Aortic smooth muscle cell (primary cell): ENCODE data around the gene C2. TPM values are rescaled to one million over a fixed set of nuclear protein-coding genes. Genes with fewer than 3 reads are reported as not detected.

Experiments
- total RNA-seq: library from RNA; depleted of rRNA; stranded (reverse); fragments of >200 nt; gene quantifications from 2 replicates; pipeline ENCODE4 v1.2.3, GENCODE V29; 2014

Gene C2
- 2.8 and 4.3 TPM in 2 replicates for total RNA-seq

DNA sequence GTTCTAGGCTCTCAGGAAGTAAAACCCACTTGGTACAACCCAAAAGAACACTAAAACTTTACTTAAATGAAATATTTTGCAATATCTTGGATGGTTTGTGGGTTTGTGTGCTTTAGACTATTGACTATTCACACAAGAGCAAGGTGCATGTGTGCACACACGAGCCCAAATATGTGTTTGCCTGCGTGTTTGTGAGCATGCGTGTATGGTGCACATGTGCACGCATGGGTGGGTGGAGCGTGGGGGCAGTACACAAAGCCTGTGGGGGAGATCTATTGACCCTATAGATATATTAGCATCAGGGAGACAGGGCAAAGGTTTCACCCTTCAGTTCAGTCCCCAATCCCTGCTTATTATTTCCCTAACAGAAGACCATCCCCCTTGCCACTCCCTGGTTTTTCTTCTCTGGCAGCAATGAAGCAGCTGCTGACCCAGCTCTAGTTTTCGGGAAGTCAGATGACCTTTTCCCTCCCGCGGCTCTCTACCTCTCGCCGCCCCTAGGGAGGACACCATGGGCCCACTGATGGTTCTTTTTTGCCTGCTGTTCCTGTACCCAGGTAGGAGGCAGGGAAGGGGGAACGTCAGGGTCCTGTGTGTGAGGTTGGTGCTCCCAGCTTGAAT, at the start of gene C2:
C2 (plus strand) TSS at position 476 of the 621 bp plus-strand sequence; CDS start at position 512, 36 bp downstream.

DNA sequence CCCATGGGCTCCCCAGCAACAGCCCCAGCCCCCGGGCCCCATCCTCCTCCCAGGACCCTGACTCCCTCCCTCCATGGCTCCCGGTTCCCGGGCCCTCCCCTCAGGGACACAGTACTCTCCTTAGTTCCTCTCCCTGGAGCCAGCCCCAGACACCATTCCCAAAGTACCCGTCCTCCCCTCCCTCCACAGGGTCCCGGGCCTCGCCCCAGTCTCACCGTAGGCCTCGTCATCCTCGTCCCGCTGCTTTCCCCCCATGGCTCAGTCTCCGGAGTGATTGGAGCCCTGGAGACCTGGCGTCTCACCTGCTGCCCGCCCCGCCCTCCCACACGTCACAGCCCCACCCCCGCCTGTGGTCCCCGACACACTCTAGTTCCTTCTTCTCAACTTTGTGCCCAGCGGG, 48.8 kb upstream of the C2 start, which contains the start of gene SLC44A4:
SLC44A4 (minus strand) TSS at position 272 of the 400 bp plus-strand sequence; CDS start at position 255, 17 bp downstream.

DNA sequence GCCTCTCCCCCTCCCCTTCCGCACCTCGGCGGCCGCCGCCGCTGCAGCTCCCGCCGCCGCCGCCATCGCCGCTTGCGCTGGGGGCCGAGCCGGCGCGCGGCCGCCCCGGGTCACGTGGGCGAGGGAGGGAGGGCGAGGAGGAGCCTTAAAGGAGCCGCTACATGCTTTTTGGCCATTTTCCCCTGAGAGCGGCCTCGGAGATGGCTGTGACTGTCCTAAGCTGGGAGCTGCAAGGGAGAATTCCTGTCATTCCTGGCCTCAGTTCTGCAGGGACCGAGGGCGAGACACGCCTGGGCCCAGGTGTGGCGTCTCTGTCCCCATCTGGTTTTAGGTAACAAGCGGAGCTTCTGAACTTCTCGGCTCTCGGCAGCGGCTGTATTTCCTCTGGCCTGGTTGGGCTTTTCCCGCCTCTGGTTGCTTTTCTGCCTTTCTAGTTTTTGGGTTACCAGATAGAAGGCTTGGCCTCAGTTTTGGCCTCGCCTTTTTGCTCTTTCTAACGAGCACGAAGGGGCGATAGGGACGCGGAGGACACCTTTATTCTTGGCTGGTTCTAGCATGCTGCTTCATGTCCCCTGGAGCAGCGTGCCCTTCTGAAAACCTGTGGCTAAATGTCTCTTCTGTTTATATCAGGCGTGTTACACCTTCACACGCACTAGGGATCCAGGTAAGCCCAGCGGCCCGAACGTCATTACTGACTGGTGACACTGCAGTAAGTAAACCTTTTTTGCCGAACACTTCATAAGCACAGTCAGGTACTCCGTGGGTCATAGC, 29.7 kb upstream of the C2 start, which contains the start of gene EHMT2:
EHMT2 (minus strand) TSS at position 87 of the 771 bp plus-strand sequence; CDS start at position 66, 21 bp downstream.

DNA sequence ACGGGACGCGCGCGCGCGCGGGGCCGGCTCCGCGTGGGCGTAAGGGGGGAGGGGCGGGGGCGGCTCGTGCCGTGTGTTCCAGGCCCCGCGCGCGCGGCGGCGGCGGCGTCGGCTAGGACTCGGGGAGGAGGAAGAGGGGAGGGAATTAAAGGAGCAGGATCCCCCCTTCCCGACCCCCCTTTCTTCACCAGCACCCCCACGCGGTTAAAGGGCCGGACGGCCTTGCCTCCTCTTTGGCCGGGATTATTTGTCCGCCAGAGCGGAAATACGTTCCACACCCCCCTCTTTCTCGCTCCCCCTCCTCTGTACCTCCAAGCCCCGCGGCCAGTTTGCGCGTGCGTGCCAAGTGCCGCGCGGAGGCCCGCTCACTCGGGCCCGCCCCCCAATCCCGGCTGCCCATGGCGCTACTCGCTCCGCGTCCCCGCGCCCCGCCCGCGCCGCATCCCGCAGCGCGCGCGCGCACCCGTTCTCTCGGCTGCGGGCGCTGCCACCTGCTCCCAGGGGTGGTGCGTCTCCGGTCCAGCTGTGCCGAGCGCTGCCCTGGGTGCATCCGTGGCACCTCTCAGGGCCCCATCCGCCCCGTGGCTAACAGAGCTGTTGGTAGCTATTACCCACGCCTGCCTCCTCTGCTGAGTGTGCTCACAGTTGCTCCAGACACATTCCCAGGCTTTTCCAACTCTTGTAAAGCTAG, 25.4 kb upstream of the C2 start, which contains the start of gene ZBTB12:
ZBTB12 (minus strand) TSS at position 134 of the 691 bp plus-strand sequence. CDS start 781 bp downstream, outside the sequence.

DNA sequence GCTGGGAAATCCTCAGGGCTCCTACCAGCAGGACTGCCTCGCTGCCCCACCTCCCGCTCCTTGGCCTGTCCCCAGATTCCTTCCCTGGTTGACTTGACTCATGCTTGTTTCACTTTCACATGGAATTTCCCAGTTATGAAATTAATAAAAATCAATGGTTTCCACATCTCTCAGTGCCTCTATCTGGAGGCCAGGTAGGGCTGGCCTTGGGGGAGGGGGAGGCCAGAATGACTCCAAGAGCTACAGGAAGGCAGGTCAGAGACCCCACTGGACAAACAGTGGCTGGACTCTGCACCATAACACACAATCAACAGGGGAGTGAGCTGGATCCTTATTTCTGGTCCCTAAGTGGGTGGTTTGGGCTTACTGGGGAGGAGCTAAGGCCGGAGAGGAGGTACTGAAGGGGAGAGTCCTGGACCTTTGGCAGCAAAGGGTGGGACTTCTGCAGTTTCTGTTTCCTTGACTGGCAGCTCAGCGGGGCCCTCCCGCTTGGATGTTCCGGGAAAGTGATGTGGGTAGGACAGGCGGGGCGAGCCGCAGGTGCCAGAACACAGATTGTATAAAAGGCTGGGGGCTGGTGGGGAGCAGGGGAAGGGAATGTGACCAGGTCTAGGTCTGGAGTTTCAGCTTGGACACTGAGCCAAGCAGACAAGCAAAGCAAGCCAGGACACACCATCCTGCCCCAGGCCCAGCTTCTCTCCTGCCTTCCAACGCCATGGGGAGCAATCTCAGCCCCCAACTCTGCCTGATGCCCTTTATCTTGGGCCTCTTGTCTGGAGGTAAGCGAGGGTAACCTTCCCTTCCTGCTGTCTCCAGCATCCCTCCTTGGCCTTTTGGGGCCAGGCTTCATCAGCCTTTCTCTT, 18.2 kb downstream of the C2 start, which contains the start of gene CFB:
CFB (plus strand) TSS at position 589 of the 863 bp plus-strand sequence; CDS start at position 716, 127 bp downstream.

DNA sequence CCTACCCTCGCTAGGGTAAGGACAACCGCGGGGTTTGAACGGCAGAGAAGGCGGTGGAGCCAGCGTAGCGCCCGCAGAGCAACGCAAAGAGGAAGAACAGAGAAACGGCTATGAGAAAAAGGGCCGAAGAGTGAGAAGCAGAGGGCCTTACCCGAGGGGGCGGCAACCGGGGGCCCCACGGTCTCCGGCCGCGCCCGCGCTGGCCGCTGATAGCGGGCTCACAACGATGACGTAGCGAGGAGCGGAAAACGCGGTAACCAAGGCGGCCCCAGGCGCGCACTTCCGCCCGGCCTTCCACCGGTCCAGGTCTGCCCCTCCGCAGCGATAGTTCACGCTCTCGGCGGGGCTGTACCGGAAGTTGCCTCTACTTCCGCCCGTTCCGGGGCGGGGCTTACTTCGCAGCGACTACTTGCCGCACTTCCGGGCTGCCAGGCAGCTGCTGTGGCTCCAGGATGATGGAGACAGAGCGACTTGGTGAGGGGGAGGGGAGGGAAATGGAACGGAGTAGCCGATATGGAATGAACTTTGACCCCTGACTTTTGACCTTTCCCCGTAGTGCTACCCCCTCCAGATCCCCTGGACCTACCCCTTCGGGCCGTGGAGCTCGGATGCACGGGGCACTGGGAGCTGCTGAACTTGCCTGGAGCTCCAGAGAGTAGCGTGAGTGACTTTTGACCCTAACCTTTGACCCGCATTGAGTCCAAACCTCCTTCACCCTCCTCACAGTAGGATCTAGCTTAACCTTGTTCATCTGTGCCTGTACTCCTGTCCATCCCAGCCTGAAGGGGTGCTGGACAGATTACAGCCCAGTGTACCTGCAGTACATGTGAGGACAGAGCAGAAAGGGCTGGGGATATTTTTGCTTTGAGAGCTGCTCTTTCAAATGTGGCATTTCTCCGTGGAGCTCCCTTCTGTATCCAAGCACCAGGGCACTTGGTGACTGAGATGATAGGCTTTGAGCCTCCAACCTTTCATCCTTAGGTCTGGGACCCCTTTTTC, 31.5 kb downstream of the C2 start, which contains the start of the genes NELFE and SKIC2:
NELFE (minus strand) TSS at position 231 of the 999 bp plus-strand sequence. CDS start 525 bp downstream, outside the sequence.
SKIC2 (plus strand) TSS at position 435 of the 999 bp plus-strand sequence; CDS start at position 453, 18 bp downstream.

DNA sequence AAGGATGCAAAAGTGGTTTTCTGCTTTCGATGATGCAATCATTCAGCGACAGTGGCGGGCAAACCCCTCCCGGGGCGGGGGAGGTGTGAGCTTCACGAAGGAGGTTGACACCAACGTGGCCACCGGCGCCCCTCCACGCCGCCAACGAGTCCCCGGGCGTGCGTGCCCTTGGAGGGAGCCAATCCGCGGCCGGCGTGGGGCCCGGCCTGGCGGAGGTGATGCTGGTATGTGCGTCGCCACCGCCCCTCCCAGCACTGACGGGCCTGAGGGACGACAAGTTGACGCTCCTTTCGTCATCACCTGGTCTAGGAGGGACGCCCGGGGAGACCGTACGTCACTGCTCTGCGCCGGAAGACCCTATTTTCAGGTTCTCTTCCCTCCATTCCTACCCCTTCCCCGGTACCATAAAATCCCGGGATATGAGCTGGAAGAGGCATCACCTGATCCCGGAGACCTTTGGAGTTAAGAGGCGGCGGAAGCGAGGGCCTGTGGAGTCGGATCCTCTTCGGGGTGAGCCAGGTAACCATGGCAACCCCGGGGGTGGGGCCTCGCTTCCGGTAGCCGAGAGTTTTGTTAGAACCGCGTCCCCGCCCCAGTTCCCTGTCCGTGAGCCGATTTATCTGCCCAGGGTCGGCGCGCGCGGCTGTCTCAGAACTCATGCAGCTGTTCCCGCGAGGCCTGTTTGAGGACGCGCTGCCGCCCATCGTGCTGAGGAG, 44.6 kb downstream of the C2 start, which contains the start of gene DXO:
DXO (minus strand) TSS at position 146 of the 716 bp plus-strand sequence. CDS start 463 bp downstream, outside the sequence.

DNA sequence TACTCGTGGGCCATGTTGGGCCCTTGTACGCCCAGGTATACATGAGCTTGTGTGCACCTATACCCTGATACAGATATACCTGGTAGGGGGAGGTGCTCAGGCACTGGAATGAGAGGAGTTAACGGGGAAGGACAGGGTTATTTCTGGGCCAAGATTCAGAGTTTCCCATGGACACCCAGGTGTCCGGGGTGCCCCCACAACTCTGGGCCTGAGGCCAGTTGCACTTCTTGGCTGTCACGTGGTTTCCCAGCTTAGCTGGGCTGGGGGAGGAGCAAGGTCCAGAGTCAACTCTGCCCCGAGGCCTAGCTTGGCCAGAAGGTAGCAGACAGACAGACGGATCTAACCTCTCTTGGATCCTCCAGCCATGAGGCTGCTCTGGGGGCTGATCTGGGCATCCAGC, 54.2 kb downstream of the C2 start, which contains the start of gene C4A:
C4A (plus strand) TSS at position 314 of the 400 bp plus-strand sequence; CDS start at position 365, 51 bp downstream.

Other genes starting within 250 kb of the C2 start
- gene LY6G5C, start 246.7 kb upstream of the C2 start, total RNA-seq: 0.40 and 0.75 TPM in 2 replicates
- 51.5 and 62.8 TPM in 2 replicates for gene ABHD16A, start 224.4 kb upstream of the C2 start, total RNA-seq
- not detected in 2 replicates for gene LY6G6F, start 220.9 kb upstream of the C2 start, total RNA-seq
- gene LY6G6D, start 212.4 kb upstream of the C2 start, total RNA-seq: not detected in 2 replicates
- not detected in 2 replicates for gene LY6G6C, start 206.0 kb upstream of the C2 start, total RNA-seq
- gene MPIG6B, start 204.3 kb upstream of the C2 start, total RNA-seq: not detected in 2 replicates
- gene DDAH2, start 198.4 kb upstream of the C2 start, total RNA-seq: 112 and 142 TPM in 2 replicates
- gene CLIC1, start 191.2 kb upstream of the C2 start, total RNA-seq: 784 and 832 TPM in 2 replicates
- gene MSH5, start 187.7 kb upstream of the C2 start, total RNA-seq: 5.3 and 5.4 TPM in 2 replicates
- 1.8 and 1.9 TPM in 2 replicates for gene SAPCD1, start 165.1 kb upstream of the C2 start, total RNA-seq
- gene VWA7, start 150.4 kb upstream of the C2 start, total RNA-seq: 0.13 and 0.19 TPM in 2 replicates
- gene VARS1, start 132.0 kb upstream of the C2 start, total RNA-seq: 37.6 and 48.4 TPM in 2 replicates
- gene LSM2, start 120.8 kb upstream of the C2 start, total RNA-seq: 17.9 and 25.9 TPM in 2 replicates
- 1.5 and 1.6 TPM in 2 replicates for gene HSPA1L, start 112.4 kb upstream of the C2 start, total RNA-seq
- 97.9 and 108 TPM in 2 replicates for gene HSPA1A, start 112.2 kb upstream of the C2 start, total RNA-seq
- 158 and 185 TPM in 2 replicates for gene HSPA1B, start 100.0 kb upstream of the C2 start, total RNA-seq
- 60.4 and 69.0 TPM in 2 replicates for gene NEU1, start 64.9 kb upstream of the C2 start, total RNA-seq
- gene SLC44A4, start 48.7 kb upstream of the C2 start, total RNA-seq: 0.13 and 0.44 TPM in 2 replicates
- 42.3 and 49.1 TPM in 2 replicates for gene EHMT2, start 30.0 kb upstream of the C2 start, total RNA-seq
- 3.3 and 3.7 TPM in 2 replicates for gene ZBTB12, start 25.6 kb upstream of the C2 start, total RNA-seq
- gene CFB, start 18.4 kb downstream of the C2 start, total RNA-seq: 20.3 and 31.2 TPM in 2 replicates
- 107 and 119 TPM in 2 replicates for gene NELFE, start 31.3 kb downstream of the C2 start, total RNA-seq
- 41.2 and 58.4 TPM in 2 replicates for gene SKIC2, start 31.5 kb downstream of the C2 start, total RNA-seq
- 9.8 and 10.2 TPM in 2 replicates for gene DXO, start 44.4 kb downstream of the C2 start, total RNA-seq
- gene C4A, start 54.3 kb downstream of the C2 start, total RNA-seq: 5.7 and 5.8 TPM in 2 replicates
- 4.8 and 5.0 TPM in 2 replicates for gene C4B, start 87.1 kb downstream of the C2 start, total RNA-seq
- under 0.01 and 0.62 TPM in 2 replicates for gene CYP21A2, start 110.7 kb downstream of the C2 start, total RNA-seq
- 33.9 and 58.7 TPM in 2 replicates for gene TNXB, start 181.6 kb downstream of the C2 start, total RNA-seq
- 11.8 and 16.4 TPM in 2 replicates for gene ATF6B, start 200.5 kb downstream of the C2 start, total RNA-seq
- 5.5 and 5.9 TPM in 2 replicates for gene FKBPL, start 202.6 kb downstream of the C2 start, total RNA-seq
- gene PRRT1, start 224.2 kb downstream of the C2 start, total RNA-seq: 0.26 and 0.50 TPM in 2 replicates
- 28.3 and 69.1 TPM in 2 replicates for gene PPT2, start 226.4 kb downstream of the C2 start, total RNA-seq
- gene EGFL8, start 236.9 kb downstream of the C2 start, total RNA-seq: 1.2 TPM in 2 replicates
- gene AGPAT1, start 248.4 kb downstream of the C2 start, total RNA-seq: 14.3 and 17.3 TPM in 2 replicates